NCI-H2171 (cell line): ENCODE data around the gene ZNF682.
"Not testable (repeated sequence)": the region's sequence is repeated elsewhere in the genome, so short reads cannot be mapped to it uniquely, and the experiment has no call there.

Experiments
- DNase-seq: peaks from one replicate; lab custom pipeline; 2025; lab: John Stamatoyannopoulos, UW

The ZNF682 gene

GRCh38 chr19:19997656-19998268, 41.5 kb downstream of the ZNF682 start:
- DNase-seq: no peak

- DNase-seq: no peak
Observed at GRCh38 chr19:19966862-19967261, 72.4 kb downstream of the ZNF682 start.

- not testable (repeated sequence) for DNase-seq
Observed at GRCh38 chr19:19966126-19966525, 73.2 kb downstream of the ZNF682 start.

- DNase-seq: no peak
Observed at GRCh38 chr19:19964416-19964815, 74.9 kb downstream of the ZNF682 start.

GRCh38 chr19:19959151-19959799, 80.0 kb downstream of the ZNF682 start:
- peak; percentile 20 for DNase-seq

GRCh38 chr19:19957766-19958165, 81.5 kb downstream of the ZNF682 start:
- DNase-seq: not testable (repeated sequence)

- no peak for DNase-seq
Observed at GRCh38 chr19:19956434-19957075, 82.8 kb downstream of the ZNF682 start.

- DNase-seq: no peak
Observed at GRCh38 chr19:19955208-19955607, 84.1 kb downstream of the ZNF682 start.
